Transverse colon (tissue), 4 donors: ENCODE data around the gene CEMP1. TPM values are rescaled to one million over a fixed set of nuclear protein-coding genes. Genes with fewer than 3 reads are reported as not detected.

Experiments
- DNase-seq: peaks from one replicate; pipeline ENCODE4 v3.0.0-alpha.2; 2019
- H3K27ac ChIP-seq, 4 donors: fragments of 200-600 bp; sonication (generic); 2 replicates each; pipeline ENCODE4 v1.5.1; 2016 to 2018; ENCODE audit warnings: inconsistent platforms in 4 of 4
- H3K27me3 ChIP-seq: fragments of 200-600 bp; sonication (generic); 2 replicates; pipeline ENCODE4 v1.5.1; 2017; ENCODE audit warnings: inconsistent platforms
- H3K36me3 ChIP-seq, 4 donors: fragments of 200-600 bp; sonication (generic); 2 replicates each; pipeline ENCODE4 v1.5.1; 2017 to 2019; ENCODE audit warnings: inconsistent platforms in 4 of 4
- H3K4me1 ChIP-seq, 4 donors: fragments of 200-600 bp; sonication (generic); 2 replicates each; pipeline ENCODE4 v1.5.1; 2017 to 2020; ENCODE audit warnings: inconsistent platforms in 4 of 4
- H3K4me3 ChIP-seq, 4 donors: fragments of 200-600 bp; sonication (generic); 1 replicate in 1 of 4; 2 replicates in 3 of 4; pipeline versions ENCODE4 v1.5.1 to v1.6.1; 2017 to 2019; ENCODE audit warnings: inconsistent platforms in 4 of 4
- H3K9me3 ChIP-seq, 2 donors: fragments of 200-600 bp; sonication (generic); 2 replicates each; pipeline ENCODE4 v1.5.1; 2017 to 2019; ENCODE audit warnings: inconsistent platforms in 2 of 2
- CTCF ChIP-seq, 5 experiments: fragments of 200-600 bp in 3 of 5; fragments of 450-650 bp in 2 of 5; sonication (generic) in 3 of 5; IDR thresholded peaks; 1 replicate in 2 of 5; 2 replicates in 3 of 5; pipeline ENCODE4 v1.5.1; 2016 to 2017; ENCODE audit warnings: antibody characterized with exemption in 5 of 5, inconsistent platforms in 3 of 5, mild to moderate bottlenecking in 2 of 5, moderate library complexity in 1 of 5
- EP300 ChIP-seq: sonication (generic); formaldehyde crosslinking; IDR thresholded peaks from one replicate; pipeline ENCODE4 v1.6.1; 2017; ENCODE audit warnings: antibody characterized with exemption, low read depth
- POLR2A ChIP-seq: fragments of 450-650 bp; IDR thresholded peaks from one replicate; pipeline ENCODE4 v1.6.1; 2016; ENCODE audit warnings: antibody characterized with exemption, mild to moderate bottlenecking, moderate library complexity
- POLR2AphosphoS5 ChIP-seq, 3 donors: sonication (generic); formaldehyde crosslinking; IDR thresholded peaks; one replicate each; pipeline ENCODE4 v1.6.1; 2016; ENCODE audit warnings: antibody characterized with exemption in 3 of 3
- WGBS, 2 donors: methylation state at CpG; one replicate each; pipeline ENCODE4 v1.1.5; 2018; ENCODE audit warnings: low coverage in 1 of 2; 5-methylcytosine and 5-hydroxymethylcytosine counted together
- in situ Hi-C, 4 donors: fragments of 200-750 bp; cut with MboI; loops; one replicate each; pipeline versions ENCODE4 v1.15.0 to v1.15.1; 2017; ENCODE audit warnings: low sequenced_read_pairs in 3 of 4, low pct_ligation_motif_present in 1 of 4, low pct_unique_long_range_greater_than_20kb in 1 of 4
- intact Hi-C: fragments of 100-400 bp; cut with DNase I; formaldehyde crosslinking; loops from one replicate; pipeline ENCODE4 v1.15.1; 2023; ENCODE audit warnings: low total_unique reads
- small RNA-seq, 4 donors: library from RNA; depleted of rRNA; stranded (forward); fragments of <200 nt; gene quantifications; one replicate each; pipeline ENCODE3, GENCODE V24; 2016
- total RNA-seq, 4 donors: library from RNA; depleted of rRNA; stranded (reverse); fragments of >200 nt; gene quantifications; one replicate each; pipeline ENCODE4 v1.1.0, GENCODE V29; 2016

The CEMP1 gene
- total RNA-seq, 4 donors from 2014 or later, result 1.9 to 3.1 TPM; not detected in 2

GRCh38 chr16:2482249-2482648 is 49.0 kb downstream of the CEMP1 start:
- H3K27ac ChIP-seq, result peak overlapping the region; percentile 45 to 87 (median 67)
- no peak for DNase-seq
- 79 to 93% methylated on average over 3 to 13 of the region's 13 CpGs for WGBS, 2 donors

GRCh38 chr16:2481676-2482075 is 49.5 kb downstream of the CEMP1 start:
- intact Hi-C loops (no loop called here), in situ Hi-C loops (loop anchor here in 3 of 4 donors (25.0 kb wide), 3 partner anchors 144 to 319 kb away; partner anchors contain the start of genes ABCA3 (in 2 of the 3), CASKIN1 (in 1 of the 3) and TRAF7 (in 1 of the 3))
- no peaks in the 10 kb centered on the region for H3K9me3 ChIP-seq
- DNase-seq, result no peak
- H3K36me3 ChIP-seq, result no peaks in the 10 kb centered on the region
- TF ChIP-seq POLR2AphosphoS5 (IDR thresholded peaks at IDR 0.05) (no peak), POLR2A (no peak), EP300 (no peak), CTCF (IDR thresholded peaks at IDR 0.05) (no peak)
- H3K4me1 ChIP-seq, result peaks cover 11 to 20% (median 16%) of the 10 kb centered on the region in 4 donors
- H3K27me3 ChIP-seq, result no peaks in the 10 kb centered on the region
- no peak overlapping the region for H3K27ac ChIP-seq
- no peak overlapping the region for H3K4me3 ChIP-seq
- 67% methylated on average over 7 of the region's 7 CpGs; no CpG with 5 or more reads in 1 of the 2 donors for WGBS, 2 donors

More at GRCh38 chr16:2482249-2482648, 49.0 kb downstream of the CEMP1 start:
- peaks cover 11 to 25% (median 16%) of the 10 kb centered on the region in 4 donors for H3K4me1 ChIP-seq
- H3K4me3 ChIP-seq, result no peak overlapping the region
- no peaks in the 10 kb centered on the region for H3K9me3 ChIP-seq
- intact Hi-C loops (no loop called here), in situ Hi-C loops (loop anchor here in 3 of 4 donors (25.0 kb wide), 3 partner anchors 145 to 320 kb away; partner anchors contain the start of genes ABCA3 (in 2 of the 3), CASKIN1 (in 1 of the 3) and TRAF7 (in 1 of the 3))
- H3K36me3 ChIP-seq, result no peaks in the 10 kb centered on the region
- H3K27me3 ChIP-seq, result no peaks in the 10 kb centered on the region
- TF ChIP-seq POLR2AphosphoS5 (IDR thresholded peaks at IDR 0.05), result no peak
- TF ChIP-seq POLR2A, result no peak
- no peak for TF ChIP-seq CTCF (IDR thresholded peaks at IDR 0.05)
- TF ChIP-seq EP300, result no peak

GRCh38 chr16:2480948-2481347 is 50.3 kb downstream of the CEMP1 start:
- H3K36me3 ChIP-seq, result no peaks in the 10 kb centered on the region
- no peaks in the 10 kb centered on the region for H3K9me3 ChIP-seq
- no peaks in the 10 kb centered on the region for H3K27me3 ChIP-seq
- intact Hi-C loops (no loop called here), in situ Hi-C loops (loop anchor here in 3 of 4 donors (25.0 kb wide), 3 partner anchors 144 to 319 kb away; partner anchors contain the start of genes ABCA3 (in 2 of the 3), CASKIN1 (in 1 of the 3) and TRAF7 (in 1 of the 3))
- peaks cover 14 to 25% (median 18%) of the 10 kb centered on the region in 4 donors for H3K4me1 ChIP-seq
- TF ChIP-seq CTCF (IDR thresholded peaks at IDR 0.05), result no peak
- no peak for TF ChIP-seq POLR2AphosphoS5 (IDR thresholded peaks at IDR 0.05)
- no peak for TF ChIP-seq EP300
- TF ChIP-seq POLR2A, result no peak
- 58% methylated on average over 11 of the region's 12 CpGs; no CpG with 5 or more reads in 1 of the 2 donors for WGBS, 2 donors
- DNase-seq, result peak; percentile 80
- peak overlapping the region in 3 of 4 donors; percentile 39 to 54 (median 41) for H3K27ac ChIP-seq
- no peak overlapping the region for H3K4me3 ChIP-seq

Small RNAs within 50 kb of the gene (small RNA-seq; reads per million reads assigned to genes)
- 0 reads per million in 4 donors for gene AC093525.1
- gene MIR3178, result 0 reads per million in 4 donors

Other genes with a start within 250 kb of the CEMP1 start
- gene ABCA3, start 190.7 kb downstream of the CEMP1 start, total RNA-seq, result 1 to 10 TPM; 3.4 to 8.6 (median 3.7) TPM
- gene CCNF, start 102.0 kb downstream of the CEMP1 start, total RNA-seq, result 10 to 100 TPM in 1 of 4 donors, 1 to 10 TPM in 2, under 1 TPM in 1; 0.75 to 24.9 (median 2.3) TPM
- 1 to 10 TPM in 2 of 4 donors, not detected in 2; 1.4 to 2.3 TPM for gene TEDC2, start 71.3 kb downstream of the CEMP1 start, total RNA-seq
- not detected for gene NTN3, start 60.1 kb downstream of the CEMP1 start, total RNA-seq
- 10 to 100 TPM in 2 of 4 donors, 1 to 10 TPM in 2; 8.3 to 19.3 (median 11.6) TPM for gene TBC1D24, start 56.3 kb downstream of the CEMP1 start, total RNA-seq
- gene ATP6V0C, start 17.5 kb downstream of the CEMP1 start, total RNA-seq, result 100 to 1,000 TPM; 101 to 237 (median 135) TPM
- gene AMDHD2, start 11.0 kb downstream of the CEMP1 start, total RNA-seq, result 100 to 1,000 TPM in 1 of 4 donors, 10 to 100 TPM in 3; 30.2 to 115 (median 52.4) TPM
- 10 to 100 TPM; 39.6 to 96.9 (median 69.5) TPM for gene PDPK1, start 6.6 kb upstream of the CEMP1 start, total RNA-seq
- 100 to 1,000 TPM in 1 of 4 donors, 10 to 100 TPM in 3; 44.2 to 107 (median 60.3) TPM for gene KCTD5, start 151.1 kb upstream of the CEMP1 start, total RNA-seq
- 1 to 10 TPM in 1 of 4 donors, not detected in 3; 1.3 TPM for gene PRSS27, start 188.8 kb upstream of the CEMP1 start, total RNA-seq
- gene SRRM2, start 221.2 kb upstream of the CEMP1 start, total RNA-seq, result 1,000 to 10,000 TPM in 2 of 4 donors, 100 to 1,000 TPM in 2; 545 to 3,500 (median 1,361) TPM
- 100 to 1,000 TPM; 133 to 433 (median 288) TPM for gene ELOB, start 245.9 kb upstream of the CEMP1 start, total RNA-seq